Measurements from ENCODE around the gene NARF.
A peak's percentile ranks its signal among the peaks of the same experiment; 100 is the strongest.
"Not testable (repeated sequence)": the region's sequence is repeated elsewhere in the genome, so short reads cannot be mapped to it uniquely, and the experiment has no call there.

The NARF gene

GRCh38 chr17:82447876-82448275, 10.7 kb upstream of the NARF start:
- no peak for DNase-seq (ENCODE audit: low read depth)

- no peak for DNase-seq (ENCODE audit: low read depth)
Measured at GRCh38 chr17:82449131-82449882, 9.2 kb upstream of the NARF start.

GRCh38 chr17:82449883-82450356, 8.6 kb upstream of the NARF start:
- DNase-seq (ENCODE audit: low read depth): no peak

- DNase-seq (ENCODE audit: low read depth): peak; percentile 87
Measured at GRCh38 chr17:82450357-82451106, 8.0 kb upstream of the NARF start, which contains the start of gene CYBC1. Gene CYBC1, minus strand, starts transcription at chr17:82450752. Its CDS starts 1,498 bp downstream, at chr17:82449254.

- no peak for DNase-seq (ENCODE audit: low read depth)
Measured at GRCh38 chr17:82452162-82452561, 6.4 kb upstream of the NARF start.

- not testable (repeated sequence) for DNase-seq (ENCODE audit: low read depth)
Measured at GRCh38 chr17:82453151-82453550, 5.4 kb upstream of the NARF start.

GRCh38 chr17:82453706-82454105, 4.8 kb upstream of the NARF start:
- DNase-seq (ENCODE audit: low read depth): not testable (repeated sequence)

GRCh38 chr17:82457073-82457928, 1.2 kb upstream of the NARF start:
- DNase-seq (ENCODE audit: low read depth): no peak

- DNase-seq (ENCODE audit: low read depth): no peak
Measured at GRCh38 chr17:82457929-82458178, 687 bp upstream of the NARF start.

- no peak for DNase-seq (ENCODE audit: low read depth)
Measured at GRCh38 chr17:82458885-82459424, 414 bp downstream of the NARF start.

- DNase-seq (ENCODE audit: low read depth): not testable (repeated sequence)
Measured at GRCh38 chr17:82459936-82460335, 1.4 kb downstream of the NARF start.

GRCh38 chr17:82461827-82462524, 3.4 kb downstream of the NARF start:
- DNase-seq (ENCODE audit: low read depth): no peak

GRCh38 chr17:82463391-82463790, 4.8 kb downstream of the NARF start:
- DNase-seq (ENCODE audit: low read depth): no peak

- DNase-seq (ENCODE audit: low read depth): no peak
Measured at GRCh38 chr17:82463925-82464566, 5.5 kb downstream of the NARF start.

GRCh38 chr17:82464567-82464929, 6.0 kb downstream of the NARF start:
- no peak for DNase-seq (ENCODE audit: low read depth)

- DNase-seq (ENCODE audit: low read depth): no peak
Measured at GRCh38 chr17:82465023-82465603, 6.6 kb downstream of the NARF start.

GRCh38 chr17:82468692-82469091, 10.2 kb downstream of the NARF start:
- no peak for DNase-seq (ENCODE audit: low read depth)

GRCh38 chr17:82470065-82470464, 11.5 kb downstream of the NARF start:
- DNase-seq (ENCODE audit: low read depth): no peak

- no peak for DNase-seq (ENCODE audit: low read depth)
Measured at GRCh38 chr17:82474223-82475010, 15.9 kb downstream of the NARF start.

- DNase-seq (ENCODE audit: low read depth): no peak
Measured at GRCh38 chr17:82475458-82475857, 16.9 kb downstream of the NARF start.

All from stromal cell of bone marrow (primary cell).